NCI-H1417 treated with DMSO at 0.1 percent for 48 hours (cell line): ENCODE measurements around the gene TNFAIP8L1.

Source experiments
- DNase-seq: peaks from one replicate; lab custom pipeline; 2025; lab: John Stamatoyannopoulos, UW

TNFAIP8L1 gene

GRCh38 chr19:4649392-4650047 lies 10.2 kb downstream of the TNFAIP8L1 start:
- no peak for DNase-seq

DNA sequence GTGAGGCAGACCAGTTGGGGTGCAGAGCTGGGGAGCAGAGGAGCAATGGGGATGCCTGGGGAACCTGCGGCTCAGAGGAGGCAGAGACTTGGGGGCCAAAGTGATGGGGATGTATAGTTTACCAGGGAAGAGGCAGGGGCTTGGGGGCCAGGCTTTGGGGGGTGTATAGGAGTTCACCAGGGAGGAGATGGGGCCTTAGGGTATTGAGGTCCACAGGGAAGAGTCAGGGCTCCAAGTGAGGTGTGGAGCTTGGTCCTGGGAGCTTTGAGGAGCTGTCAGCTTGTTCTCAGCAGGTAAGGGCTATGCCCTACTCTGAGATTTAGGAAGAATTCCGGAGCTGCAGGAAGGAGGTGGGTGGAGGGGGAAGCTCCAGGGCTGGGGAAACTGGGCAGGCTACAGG lies 10.8 kb downstream of the TNFAIP8L1 start:
- no peak for DNase-seq

GRCh38 chr19:4652075-4652474 lies 12.8 kb downstream of the TNFAIP8L1 start:
- no peak for DNase-seq

DNA sequence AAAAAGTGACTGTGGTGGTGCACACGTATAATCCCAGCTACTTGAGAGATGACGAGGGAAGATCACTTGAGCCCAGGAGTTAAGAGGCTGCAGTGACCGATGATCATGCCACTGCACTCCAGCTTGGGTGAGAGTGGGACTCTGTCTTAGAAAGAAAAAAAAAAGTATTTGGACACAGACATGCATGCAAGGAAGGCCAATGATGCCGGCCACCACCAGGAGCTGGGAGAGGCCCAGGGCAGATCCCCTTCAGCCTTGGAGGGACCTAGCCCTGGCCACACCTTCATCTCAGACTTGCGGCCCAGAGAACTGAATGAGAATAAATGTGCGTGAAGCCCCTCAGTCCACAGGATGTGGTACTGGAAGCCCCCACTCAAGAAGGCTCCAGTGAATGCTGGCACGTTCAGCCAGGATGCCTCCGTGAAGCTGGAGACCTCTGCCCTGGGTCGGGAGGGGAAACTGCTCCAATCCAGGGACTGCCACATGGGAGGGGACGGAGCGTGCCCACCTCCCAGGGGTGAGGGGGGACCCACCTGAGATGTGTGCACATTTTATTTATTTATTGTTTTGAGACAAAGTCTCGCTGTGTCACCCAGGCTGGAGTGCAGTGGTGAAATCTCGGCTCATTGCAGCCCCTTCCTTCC lies 14.6 kb downstream of the TNFAIP8L1 start:
- DNase-seq: no peak

DNA sequence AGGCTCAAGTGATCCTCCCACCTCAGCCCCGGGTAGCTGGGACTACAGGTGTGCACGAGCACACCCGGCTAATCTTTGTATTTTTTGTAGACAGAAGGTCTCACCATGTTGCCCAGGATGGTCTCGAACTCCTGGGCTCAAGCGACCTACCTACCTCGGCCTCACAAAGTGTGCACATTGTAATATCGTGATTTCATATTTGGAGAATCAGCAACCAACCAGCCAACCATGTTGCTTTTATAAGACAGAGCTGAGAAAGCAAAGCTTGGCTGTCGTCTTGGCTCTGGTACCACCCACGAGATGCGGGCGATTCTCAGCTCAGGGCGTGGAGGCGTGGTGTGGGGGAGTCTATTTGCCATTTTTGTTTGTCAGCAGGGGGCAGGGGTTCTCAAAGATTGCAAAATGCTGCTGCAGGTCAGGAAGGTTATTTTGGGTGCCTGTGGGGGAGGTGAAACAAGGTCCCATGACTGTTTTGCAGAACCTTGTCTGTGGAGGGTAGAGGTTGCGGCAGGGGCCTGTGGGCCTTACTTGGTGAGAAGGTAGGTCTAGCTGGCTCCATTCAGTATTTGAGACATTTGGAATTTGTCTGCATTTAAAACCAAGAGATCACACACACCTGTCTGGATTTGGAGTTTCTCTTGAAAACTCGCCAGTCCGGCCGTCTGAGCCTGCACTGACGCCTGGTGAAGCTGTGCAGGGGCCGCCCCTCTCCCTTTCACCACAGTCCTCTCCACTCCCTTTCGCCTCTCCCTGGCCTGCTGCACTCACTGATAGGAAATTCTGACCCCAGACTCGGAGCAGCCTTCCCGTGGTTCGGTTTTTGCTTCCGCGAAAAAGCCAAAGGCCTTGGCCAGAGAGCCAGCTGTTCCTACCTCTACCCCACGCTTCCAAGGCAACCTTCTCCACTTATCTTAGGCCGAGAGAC lies 15.4 kb downstream of the TNFAIP8L1 start:
- no peak for DNase-seq

GRCh38 chr19:4656102-4656501 lies 16.8 kb downstream of the TNFAIP8L1 start:
- no peak for DNase-seq

GRCh38 chr19:4657262-4657661 lies 17.9 kb downstream of the TNFAIP8L1 start:
- no peak for DNase-seq

DNA sequence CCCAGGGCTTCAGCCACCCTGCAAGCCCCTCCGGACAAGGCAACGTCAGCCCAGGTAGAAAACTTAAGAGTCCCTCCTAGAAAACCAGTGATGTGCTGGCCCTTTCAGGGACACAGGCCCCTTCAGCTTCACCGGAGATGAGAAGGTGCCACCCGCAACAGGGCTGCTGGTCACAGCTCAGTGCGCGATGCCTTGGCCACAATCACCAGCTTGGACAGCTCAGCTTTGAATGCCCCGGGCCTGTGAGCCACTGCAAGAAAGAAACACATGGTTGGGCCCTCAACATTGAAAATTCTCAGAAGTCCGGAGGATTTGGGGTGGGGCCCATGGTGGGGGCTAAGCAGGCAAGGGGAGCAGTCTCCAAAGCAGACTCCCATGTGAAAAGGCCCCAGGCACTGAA lies 18.5 kb downstream of the TNFAIP8L1 start:
- no peak for DNase-seq

GRCh38 chr19:4660181-4660791 lies 21.0 kb downstream of the TNFAIP8L1 start:
- DNase-seq: no peak

GRCh38 chr19:4660993-4661392 lies 21.7 kb downstream of the TNFAIP8L1 start:
- DNase-seq: no peak

GRCh38 chr19:4662020-4662695 lies 22.8 kb downstream of the TNFAIP8L1 start:
- DNase-seq: no peak

DNA sequence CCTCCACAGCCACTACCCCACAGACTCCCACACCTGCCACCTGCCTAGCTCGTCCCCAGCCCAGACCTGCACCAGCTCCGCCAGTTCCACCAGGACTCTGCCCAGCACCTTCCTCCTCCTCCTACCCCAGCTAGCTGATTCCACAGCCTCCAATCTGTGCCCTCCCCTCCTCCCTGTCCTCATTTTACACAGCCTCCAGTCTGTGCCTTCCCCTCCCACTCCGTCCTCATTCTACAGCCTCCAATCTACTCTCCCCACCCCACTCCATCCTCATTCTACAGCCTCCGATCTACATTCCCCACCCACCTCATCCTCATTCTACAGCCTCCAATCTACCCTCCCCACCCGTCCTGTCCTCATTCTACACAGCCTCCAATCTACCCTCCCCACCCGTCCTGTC lies 23.5 kb downstream of the TNFAIP8L1 start:
- DNase-seq: no peak

DNA sequence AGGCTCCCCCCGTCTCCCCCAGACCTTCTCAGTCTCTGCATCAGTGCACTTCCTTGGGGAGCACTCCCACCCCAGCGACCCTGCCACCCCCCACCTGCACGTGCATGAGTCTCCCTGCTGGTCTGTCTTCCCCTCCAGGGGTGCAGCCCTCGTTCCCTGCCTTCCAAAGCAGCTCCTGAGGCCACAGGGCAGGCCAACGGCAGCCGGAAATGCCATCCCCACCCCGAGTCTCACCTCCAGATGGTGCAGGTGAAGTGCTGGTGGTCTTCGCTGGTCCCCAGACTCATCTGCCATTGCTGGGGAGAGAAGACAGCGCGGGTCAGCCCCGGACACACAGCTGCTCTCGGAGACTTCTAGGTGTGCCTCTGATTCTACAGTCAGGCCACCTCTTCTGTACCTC lies 25.3 kb downstream of the TNFAIP8L1 start:
- no peak for DNase-seq

GRCh38 chr19:4669723-4670480 lies 30.6 kb downstream of the TNFAIP8L1 start, which contains the start of gene MYDGF:
MYDGF (minus strand) TSS chr19:4670342; CDS start chr19:4670334, 8 bp downstream.
- DNase-seq: peak; percentile 65

DNA sequence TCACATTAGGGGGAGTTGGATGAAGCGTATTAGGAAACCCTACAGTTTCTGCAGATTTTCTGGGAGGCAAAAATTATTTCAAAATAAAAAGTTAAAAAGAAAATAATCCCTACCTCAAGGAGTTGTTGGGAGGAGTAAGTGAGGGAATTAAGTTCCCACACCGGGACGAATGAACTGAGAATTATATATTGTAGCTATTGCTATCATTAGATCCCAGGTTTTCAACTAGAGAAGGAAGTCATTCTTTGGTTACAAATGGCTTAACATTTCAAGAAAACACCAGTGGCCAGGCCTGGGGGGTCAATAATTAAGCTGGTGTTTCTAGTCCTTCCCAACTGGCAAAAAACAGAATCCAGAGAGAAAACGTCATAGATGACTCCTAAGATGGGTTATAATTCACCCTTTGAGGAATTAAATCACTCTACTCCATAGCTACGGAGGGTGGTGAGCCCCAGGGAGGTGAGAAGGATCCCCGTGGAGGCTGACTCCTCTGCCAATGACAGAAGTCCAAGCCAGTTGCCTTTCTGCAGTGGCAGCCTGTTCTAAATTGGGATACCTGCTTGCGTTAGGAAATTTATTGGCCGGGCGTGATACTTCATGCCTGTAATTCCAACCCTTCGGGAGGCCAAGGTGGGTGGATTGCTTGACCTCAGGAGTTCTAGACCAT lies 32.0 kb downstream of the TNFAIP8L1 start:
- DNase-seq: no peak

- DNase-seq: no peak
These were observed 33.9 kb downstream of the TNFAIP8L1 start for GRCh38 chr19:4673216-4673615.

DNA sequence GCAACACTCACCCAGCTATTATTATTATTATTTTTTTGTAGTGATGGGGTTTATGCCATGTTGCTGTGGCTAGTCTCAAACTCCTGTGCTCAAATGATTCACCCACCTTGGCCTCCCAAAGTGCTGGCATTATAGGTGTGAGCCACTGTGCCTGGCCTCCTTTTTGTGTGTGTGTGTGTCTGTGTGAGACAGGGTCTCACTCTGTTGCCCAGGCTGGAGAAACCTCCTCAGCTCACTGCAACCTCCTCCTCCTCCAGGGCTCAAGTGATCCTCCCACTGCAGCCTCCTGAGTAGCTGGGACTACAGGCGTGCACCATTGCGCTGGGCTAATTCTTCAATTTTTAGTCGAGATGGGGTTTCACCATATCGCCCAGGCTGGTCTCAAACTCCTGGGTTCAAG lies 34.4 kb downstream of the TNFAIP8L1 start:
- no peak for DNase-seq

DNA sequence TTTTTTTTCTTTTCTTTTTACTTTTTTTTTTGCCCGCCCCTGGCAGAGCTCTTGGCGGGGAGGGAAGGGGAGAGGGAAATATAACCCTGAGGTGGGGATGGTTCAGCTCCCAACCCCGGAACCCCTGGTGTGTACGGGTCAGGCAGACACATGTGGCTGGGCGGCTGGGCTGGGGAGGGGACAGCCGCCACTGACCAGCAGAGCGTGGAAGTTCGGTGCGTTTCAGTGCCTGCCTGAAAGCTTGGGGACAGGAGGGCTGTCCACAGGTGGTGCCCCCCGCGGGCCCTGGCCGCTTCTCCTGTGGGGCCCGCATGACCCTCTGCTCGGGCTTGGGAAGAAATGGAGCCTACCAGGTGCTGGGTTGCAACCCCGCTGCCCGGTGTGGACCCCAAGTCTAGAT lies 36.0 kb downstream of the TNFAIP8L1 start:
- DNase-seq: no peak

GRCh38 chr19:4676955-4677731 lies 37.8 kb downstream of the TNFAIP8L1 start:
- DNase-seq: no peak
